Measurements from ENCODE around the gene MED13L. TPM values are rescaled to one million over a fixed set of nuclear protein-coding genes. Genes with fewer than 3 reads are reported as not detected.

The MED13L gene
- total and polyA plus RNA-seq, 2 of the 8 experiments (the other 6 are each of a cell fraction or from before 2014, with no cell fraction given) = 15.9 to 51.7 TPM

DNA sequence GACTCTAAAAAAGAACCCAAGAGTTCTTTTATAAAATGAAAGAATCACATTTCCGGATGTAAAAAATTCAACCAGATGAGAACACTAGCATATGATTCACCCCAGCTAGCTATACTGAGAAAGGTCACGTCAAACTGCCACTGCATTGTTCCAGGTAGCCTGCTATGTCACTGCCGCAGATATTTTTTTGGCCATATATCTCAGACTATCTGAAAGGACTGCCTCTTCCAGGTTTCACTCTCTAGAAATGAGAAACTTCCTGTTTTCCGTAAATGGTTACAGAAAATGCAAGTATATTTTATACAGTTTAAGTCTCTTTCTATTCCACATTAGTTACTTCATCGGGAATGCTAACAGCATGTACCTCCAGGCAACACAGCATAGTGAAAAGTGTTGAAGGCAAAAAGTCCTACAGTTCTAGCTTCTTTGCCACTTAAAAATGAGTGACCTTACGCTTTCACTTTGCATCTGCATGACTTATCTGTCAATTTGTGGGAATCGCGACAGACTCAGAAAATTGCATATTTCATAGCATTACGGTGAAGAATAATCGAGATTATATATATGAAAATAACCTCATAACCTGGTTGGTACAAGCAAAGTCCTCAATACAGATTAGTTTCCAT, 105.2 kb downstream of the MED13L start (continued):
- no peak for TF ChIP-seq MAFK (IDR thresholded peaks at IDR 0.05; ENCODE audit: low read depth, low read length)
- no peak for TF ChIP-seq GTF2F1 (IDR thresholded peaks at IDR 0.05; ENCODE audit: borderline replicate concordance, low read depth, low read length)
